ENCODE results near the gene GTF3C6.
"Not testable (repeated sequence)": the region's sequence is repeated elsewhere in the genome, so short reads cannot be mapped to it uniquely, and the experiment has no call there.

The GTF3C6 gene, protein sequence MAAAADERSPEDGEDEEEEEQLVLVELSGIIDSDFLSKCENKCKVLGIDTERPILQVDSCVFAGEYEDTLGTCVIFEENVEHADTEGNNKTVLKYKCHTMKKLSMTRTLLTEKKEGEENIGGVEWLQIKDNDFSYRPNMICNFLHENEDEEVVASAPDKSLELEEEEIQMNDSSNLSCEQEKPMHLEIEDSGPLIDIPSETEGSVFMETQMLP

DNA sequence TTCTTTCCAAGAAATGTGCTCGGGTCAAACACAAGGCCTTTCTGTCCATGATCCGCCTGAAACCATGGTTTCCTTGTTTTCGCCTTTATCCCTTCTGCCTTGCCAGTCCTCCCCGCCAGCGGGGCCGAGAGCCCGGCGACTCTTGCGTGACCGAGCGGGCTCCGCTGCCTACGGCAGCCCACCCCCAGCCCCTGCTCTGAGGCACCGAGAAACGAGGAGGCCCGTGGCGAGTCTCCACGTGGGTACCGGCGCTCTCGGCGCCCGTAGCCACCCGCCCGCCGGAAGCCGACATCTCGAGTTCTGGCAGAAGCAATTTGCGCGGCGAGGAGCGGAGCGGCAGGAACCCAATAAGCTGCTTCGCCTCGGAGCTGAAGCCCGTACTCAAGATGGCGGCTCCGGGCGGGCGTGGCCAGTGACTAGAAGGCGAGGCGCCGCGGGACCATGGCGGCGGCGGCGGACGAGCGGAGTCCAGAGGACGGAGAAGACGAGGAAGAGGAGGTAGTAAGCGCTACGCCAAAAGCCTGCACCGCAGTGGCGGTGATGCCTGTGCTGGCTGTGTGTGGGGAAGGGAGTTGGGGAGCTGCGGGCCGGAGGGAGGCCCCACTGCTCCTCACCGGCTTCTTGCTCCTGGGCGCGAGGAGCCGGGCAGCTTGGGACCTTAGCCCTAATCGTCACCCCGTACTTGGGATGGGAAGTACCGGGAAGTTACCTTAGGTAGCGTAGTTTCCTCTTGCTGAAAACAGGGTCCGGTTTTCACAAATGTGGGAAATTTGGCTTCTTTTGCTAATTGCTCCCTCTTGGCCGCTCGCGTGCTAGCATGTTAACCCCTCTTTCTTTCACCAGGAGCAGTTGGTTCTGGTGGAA lies at the start of gene GTF3C6:
Gene GTF3C6, plus strand, starts transcription at position 378 of the 864 bp plus-strand sequence. Its CDS starts 64 bp downstream, at position 442.
- peak; percentile 96 for DNase-seq

DNA sequence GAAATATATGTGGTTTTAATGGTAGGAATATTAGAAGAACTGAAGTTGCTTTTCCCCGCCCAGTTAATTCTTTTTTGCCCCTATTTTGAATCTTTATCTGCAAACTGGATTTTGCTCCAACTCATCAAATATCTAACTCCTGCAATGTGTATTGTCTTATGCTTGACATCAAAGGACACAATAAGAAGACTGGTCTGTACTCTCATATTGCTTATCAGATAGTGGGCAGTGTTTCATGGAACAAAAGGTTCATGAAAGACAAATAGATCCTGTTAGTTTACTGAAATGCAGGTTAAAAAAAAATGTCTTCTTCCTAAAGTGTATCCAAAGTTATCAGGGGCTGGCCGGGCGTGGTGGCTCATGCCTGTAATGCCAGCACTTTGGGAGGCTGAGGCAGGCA lies 27.7 kb upstream of the GTF3C6 start:
- DNase-seq = no peak

DNA sequence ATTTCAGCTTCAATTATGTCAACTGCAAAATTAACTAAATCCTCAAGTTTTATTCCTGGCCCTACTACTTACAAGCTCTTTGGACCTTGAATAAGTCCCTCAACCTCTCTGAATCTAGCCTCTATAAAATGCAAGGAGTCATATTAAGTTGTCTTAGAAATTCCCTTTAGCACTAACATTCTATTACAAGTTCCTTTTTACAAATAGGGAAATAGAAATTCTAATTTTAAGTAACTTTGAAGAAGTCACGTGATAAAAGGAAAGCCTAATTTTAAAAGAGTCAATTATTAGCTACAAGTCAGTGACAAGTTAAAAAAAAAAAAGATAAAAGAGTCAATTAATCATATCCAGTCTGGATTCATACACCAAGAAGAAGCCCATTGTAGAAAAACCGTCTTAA lies 24.6 kb upstream of the GTF3C6 start:
- no peak for DNase-seq

DNA sequence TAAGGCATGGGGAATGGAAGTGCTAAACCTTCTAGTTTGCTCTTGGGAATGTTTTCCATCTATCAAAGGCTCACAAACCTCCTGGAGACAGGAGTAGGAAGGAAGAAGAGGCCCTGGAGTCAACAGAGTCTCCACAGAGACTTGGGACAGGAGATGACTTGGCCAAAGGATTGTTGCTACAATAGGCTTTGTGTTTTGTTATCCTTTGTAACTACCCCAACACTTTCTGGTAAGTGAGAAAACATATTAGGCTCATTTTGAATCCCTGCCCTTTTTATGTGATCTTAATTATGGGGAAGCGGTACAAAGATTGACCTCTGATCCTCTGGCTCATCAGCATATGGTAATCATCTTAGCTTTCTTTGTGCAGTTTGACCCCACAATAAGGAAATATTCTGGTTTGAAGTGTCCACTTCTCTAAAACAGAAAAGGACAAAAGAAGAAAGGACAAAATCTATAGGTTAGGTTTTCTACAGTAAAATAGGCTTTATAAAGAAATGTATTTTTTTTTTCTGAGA lies 24.1 kb upstream of the GTF3C6 start:
- no peak for DNase-seq

DNA sequence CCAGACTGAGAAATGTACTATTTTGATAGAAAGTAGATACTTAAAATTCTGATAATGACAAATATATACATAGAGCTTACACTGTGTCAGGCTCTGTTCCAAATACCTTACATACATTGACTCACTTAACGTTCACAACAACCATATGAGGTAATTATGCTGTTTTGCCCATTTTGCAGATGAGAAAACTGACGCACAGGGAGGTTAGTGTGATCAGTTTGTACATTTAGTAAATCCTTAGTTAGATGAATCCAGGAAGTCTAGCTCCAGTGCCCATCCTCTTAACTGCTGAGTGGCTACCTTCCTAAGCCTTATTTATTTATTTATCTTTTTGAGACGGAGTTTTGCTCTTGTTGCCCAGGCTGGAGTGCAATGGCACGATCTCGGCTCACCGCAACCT lies 23.3 kb upstream of the GTF3C6 start:
- DNase-seq = no peak

DNA sequence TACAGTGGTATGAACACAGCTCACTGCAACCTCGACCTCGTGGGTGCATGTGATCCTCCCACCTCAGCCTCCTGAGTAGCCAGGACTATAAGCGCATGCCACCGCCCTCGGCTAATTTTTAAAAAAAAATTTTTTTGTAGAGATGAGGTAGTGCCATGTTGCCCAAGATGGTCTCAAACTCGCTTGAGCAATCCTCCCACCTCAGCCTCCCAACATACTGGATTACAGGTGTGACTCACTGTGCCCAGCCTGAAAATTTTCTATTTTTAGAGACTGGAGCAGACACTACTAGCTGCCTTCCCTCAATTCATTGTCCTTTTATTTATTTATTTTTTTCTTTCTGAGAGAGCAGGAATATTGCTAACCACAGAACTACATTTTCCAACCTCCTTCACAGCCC lies 20.3 kb upstream of the GTF3C6 start:
- DNase-seq = no peak

DNA sequence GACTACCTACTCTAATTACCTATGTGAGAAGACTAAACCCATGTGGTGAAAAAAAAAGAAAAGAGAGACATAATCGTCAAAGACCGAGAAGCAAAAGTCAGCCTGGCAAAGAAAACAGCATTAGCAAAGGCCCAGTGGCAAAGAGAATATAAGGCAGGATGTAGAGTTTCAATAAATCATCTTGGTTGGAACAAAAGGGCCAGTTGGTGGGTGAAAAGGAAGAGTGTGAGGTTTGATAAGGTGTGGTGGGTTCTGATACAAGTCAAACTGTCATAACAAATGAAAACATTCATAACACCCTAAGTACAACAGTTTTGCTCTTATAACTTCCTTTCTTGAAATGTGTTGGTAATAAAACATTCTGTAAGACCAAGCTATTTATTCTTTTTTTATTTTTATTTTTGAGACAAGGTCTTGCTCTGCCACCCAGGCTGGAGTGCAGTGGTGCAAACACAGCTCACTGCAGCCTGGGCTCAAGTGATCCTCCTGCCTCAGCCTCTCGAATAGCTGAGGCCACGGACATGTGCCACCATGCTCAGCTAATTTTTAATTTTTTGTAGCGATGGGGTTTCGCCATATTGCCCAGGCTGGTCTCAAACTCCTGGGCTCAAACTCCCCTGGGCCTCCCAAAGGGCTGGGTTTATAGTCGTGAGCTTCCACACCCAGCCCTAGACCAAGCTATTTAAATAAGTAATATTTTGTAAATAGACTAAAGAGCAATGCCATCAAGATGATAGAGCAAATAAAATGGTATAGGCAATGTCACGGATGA lies 18.9 kb upstream of the GTF3C6 start:
- DNase-seq = no peak

DNA sequence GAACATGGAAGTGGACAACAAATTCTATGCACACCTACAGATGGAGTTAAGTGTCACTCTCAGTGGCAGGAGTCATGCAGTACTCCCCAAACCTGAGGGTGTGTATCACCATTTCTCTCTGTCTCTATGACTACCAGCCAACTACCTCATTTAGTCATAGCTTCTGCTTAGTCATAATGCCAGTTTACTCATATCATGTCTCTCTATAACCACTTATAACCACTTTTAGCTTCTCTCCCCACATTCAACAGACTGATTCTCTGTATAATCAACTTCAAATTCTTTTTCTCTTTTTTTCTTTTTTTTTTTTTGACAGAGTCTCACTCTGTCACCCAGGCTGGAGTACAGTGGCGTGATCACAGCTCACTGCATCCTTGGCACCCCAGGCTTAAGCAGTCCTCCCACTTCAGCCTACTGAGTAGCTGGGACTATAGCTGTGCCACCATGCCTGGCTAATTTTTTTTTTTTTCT lies 13.8 kb upstream of the GTF3C6 start:
- DNase-seq = no peak

DNA sequence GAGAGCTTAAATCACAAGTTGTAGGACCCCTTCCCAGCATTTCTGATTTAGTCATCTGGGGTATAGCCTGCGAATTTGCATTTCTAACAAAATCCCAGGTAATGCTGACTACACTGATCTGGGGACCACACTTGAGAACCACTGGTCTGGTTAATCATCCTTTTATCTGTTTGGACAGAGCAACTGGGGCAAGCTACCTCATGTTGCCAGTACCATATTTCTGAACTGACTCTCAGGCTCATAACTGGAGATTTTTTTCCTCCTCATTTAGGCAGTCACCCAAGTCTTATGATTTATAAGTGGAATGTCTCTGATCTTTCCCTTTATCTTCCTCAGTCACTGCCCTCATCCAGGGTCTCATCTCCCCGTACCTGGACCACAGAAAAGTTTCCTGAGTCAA lies 12.0 kb upstream of the GTF3C6 start:
- no peak for DNase-seq

DNA sequence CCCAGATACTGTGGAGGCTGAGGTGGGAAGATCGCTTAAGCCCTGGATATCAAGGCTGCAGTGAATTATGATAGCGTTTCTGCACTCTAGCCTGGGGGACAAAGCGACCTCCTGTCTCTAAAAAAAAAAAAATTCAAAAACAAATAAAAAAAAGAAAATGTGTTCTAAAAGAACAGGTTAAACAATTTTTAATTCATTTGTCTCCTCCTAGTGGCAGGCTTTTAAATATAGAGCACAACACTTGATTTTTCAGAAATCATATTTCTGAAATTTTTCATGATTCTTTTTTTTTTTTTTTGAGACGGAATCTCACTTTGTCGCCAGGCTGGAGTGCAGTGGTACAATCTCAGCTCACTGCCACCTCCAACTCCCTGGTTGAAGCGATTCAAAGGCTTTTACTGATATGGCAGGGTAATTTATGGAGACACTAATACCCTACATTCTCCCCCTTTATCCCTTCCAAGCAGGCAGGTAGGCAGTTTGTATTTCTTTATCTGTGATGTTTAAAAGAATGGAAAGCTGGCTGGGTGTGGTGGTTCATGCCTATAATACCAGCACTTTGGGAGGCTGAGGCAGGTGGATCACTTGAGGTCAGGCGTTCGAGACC lies 8.7 kb upstream of the GTF3C6 start:
- DNase-seq = peak; percentile 19

DNA sequence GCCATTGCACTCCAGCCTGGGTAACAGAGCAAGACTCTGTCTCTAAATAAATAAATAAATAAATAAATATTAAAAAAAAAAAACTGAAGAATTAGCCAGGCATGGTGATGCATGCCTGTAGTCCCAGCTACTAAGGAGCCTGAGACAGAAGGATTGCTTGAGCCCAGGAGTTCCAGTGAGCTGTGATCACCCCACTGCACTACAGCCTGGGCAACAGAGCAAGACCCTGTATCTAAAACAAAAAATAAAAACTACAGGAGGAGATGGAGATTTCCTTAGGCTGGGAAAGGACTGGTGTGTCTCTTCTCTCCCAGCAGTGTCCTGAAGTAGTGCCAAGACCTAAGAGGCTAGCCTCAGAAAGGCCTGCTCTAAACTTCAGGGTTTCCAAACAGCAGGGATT lies 8.1 kb upstream of the GTF3C6 start:
- no peak for DNase-seq

DNA sequence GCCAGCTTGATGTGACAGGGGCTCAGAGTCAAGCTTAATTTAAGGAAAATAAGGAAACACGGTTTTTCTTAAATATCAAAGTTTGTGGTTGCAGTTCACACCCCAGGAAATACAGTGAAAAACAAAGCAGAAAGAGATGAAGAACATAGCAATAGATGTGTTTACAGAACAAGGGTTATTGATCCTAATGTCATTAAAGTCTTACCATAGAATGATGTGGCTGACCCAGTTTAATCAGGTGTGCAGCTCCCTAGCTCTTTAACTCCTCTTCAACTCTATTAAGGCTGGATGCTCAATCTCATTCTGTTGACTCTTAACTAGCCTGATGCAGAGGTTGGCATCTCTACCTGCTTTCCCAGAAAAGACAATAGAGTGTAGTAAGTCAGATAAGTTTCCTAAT lies 7.5 kb upstream of the GTF3C6 start:
- no peak for DNase-seq

DNA sequence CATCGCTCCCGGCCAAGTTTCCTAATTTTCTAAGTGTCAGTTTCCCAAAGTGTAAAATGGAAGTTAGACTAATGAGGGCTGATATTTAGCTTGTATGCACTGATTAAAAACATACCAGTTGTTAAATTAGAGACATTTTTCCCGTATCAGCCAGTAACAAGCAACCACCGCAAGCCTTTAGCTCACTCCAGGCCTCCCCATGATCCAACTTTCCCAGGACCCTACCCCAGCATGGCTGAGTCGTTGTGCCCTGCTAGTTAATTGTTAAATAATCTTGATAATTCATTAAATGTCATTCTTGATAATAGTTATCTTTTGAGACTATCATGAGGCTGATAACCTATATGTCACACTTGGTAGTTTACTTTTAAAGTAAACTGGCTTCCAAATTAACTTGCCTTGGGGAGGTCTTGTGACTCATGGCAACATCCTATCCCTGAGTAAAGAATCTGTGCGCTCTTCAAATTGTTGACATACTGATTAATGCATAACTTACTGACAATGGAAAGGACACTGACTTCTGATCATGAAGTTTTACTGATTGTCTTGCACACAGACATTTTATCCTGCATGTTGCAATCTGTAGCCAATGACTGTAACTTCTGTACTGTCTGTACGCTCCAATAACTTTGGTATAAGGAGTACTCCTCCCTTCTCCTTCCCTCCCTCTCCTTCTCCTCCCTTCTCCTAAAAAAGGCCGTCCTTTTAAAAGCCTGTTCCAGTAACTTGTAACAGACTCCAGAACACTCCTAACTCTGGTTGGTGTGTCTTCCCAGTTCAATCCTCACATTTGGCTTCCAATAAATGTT lies 6.3 kb upstream of the GTF3C6 start:
- no peak for DNase-seq

DNA sequence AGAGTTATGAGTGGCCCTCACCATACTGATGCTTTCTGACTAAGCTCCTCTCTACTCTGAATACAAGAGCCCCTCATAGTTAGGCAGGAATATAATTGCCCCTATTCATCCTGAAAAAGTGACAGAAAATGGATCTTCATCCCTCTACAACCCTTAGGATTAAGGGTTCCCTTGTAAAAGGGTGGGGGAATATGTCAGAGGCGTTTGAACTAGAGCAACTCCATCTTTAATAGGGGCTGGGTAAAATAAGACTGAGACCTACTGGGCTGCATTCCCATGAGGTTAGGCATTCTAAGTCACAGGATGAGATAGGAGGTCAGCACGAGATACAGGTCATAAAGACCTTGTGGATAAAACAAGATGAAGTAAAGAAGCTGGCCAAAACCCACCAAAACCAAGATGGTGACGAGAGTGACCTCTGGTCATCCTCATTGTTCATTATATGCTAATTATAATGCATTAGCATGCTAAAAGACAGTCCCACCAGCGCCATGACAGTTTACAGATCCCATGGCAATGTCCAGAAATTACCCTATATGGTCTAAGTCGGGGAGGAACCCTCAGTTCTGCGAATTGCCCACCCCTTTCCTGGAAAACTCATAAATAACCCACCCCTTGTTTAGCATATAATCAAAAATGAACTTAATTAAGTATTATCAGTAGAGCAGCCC lies 4.7 kb upstream of the GTF3C6 start:
- DNase-seq = no peak

DNA sequence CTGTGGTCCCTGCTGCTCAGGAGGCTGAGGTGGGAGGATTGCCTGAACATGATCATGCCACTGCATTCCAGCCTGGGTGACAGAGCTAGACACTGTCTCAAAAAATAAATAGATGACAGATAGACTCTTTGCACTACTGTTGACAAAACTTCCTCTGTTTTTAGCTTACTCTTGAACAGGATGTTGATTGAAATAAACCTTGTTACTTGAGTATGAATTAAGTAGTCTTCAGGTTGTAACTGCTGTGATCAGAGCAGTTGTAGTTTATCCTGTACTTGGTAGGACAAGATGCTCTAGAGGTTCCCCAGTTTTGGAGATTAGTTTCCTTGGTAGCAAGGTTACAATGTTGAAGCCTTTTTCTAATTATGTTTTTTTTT lies 1.5 kb downstream of the GTF3C6 start:
- no peak for DNase-seq

DNA sequence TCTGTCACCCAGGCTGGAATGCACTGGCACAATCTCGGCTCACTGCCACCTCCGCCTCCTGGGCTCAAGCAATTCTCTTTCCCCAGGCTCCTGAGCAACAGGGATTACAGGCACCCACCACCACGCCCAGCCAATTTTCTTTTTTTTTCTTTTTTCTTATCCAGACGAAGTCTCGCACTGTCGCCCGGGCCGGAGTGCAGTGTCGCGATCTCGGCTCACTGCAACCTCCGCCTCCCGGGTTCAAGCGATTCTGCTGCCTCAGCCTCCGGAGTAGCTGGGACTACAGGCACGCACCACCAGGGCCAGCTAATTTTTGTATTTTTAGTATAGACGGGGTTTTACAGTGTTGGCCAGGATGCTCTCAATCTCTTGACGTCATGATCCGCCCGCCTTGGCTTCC lies 4.1 kb downstream of the GTF3C6 start:
- not testable (repeated sequence) for DNase-seq

DNA sequence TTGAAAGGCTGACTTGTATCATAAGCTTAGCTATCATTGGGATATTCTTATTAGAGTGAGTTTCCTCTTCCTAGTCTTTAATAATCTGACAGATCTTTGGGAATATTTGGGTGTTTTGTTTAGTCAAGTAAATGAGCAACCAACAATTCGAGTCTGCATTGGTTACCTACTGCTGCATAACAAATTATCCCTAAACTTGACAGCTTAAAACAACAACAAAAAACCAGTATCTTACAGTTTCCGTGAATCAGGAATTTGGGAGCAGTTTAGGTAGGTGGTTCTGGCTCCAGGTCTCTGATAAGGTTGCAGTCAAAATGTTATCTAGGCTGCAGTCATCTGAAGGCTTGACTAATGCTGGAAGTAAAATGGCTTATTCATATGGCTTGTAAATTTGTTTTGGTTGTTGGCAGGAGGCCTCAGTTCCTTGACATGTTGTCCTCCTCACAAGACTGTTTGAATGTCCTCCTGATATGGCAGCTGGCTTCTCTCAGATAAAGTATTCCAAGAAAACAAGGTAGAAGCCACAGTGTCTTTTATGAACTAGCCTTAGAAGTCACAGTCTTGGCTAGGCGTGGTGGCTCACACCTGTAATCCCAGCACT lies 7.2 kb downstream of the GTF3C6 start:
- no peak for DNase-seq

DNA sequence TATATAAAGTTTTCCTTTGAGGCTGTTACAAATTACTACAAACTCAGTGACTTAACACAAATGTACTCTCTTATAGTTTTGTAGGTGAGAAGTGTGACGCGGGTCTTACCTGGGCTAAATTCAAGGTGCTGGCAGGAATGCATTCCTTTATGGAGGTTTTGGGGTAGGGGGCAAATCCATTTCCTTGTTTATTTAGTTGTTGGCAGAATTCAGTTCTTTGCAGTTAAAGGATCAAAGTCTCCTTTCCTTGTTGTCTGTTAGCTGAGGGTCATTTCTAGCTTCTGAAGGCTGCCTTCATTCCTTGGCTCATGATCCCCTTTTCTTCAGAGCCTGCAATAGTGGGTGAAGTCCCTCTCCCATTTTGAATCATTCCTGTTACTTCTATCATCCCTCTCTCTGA lies 10.2 kb downstream of the GTF3C6 start:
- DNase-seq = not testable (repeated sequence)

DNA sequence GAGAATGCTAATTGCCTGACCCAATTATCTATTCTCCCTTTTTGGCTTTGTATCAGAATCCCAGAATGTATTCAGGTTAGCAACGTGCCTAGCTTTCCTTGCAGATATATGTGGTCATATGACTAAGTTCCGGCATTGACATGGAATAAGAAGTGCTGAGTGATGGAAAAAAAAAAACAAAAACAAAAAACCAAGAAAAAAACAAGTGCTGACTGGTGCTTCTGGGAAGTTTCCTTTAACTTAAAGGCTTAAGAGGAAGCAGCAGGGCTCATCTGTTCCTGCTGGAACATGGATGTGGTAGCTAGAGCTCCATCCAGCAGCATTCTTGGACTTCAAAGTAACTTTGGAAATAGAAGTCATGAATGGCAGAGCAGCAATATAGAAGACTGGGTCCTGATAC lies 13.0 kb downstream of the GTF3C6 start:
- DNase-seq = no peak

DNA sequence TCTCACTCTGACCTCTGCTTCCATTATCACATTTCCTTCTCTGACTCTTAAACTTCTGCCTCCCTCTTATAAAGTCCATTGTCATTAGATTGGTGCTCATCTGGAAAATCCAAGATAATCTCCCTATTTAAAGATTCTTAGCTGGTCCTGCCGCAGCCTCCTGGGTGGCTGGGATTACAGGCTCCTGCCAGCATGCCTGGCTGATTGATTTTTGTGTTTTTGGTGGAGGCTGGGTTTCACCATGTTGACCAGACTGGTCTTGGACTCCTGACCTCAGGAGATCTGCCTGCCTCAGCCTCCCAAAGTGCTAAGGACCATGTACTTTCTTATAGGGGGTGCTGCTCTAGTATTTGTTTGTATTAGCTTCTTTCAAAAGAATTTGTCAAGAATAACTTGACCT lies 18.1 kb downstream of the GTF3C6 start:
- DNase-seq = no peak

DNA sequence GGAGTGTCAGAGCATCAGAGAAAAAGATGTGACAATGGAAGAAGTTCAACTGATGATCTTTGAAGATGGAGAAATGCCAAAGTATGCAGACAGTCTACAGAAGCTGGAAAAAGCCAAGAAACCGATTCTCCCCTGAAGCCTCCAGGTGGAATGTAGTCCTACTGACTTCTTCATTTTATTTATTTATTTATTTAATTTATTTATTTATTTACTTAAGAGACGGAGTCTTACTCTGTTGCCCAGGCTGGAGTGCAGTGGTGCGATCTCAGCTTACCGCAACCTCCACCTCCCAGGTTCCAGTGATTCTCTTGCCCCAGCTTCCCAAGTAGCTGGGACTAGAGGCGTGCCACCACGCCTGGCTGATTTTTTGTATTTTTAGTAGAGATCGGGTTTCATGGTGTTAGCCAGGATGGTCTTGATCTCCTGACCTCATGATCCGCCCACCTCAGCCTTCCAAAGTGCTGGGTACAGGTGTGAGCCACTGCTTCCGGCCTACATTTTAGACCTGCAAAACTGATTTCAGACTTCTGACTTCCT lies 21.1 kb downstream of the GTF3C6 start:
- DNase-seq = no peak
